HTR-8/SVneo (cell line): ENCODE measurements around the gene PRR16.
A peak's percentile ranks its signal among the peaks of the same experiment; 100 is the strongest.

ENCODE experiments used
- DNase-seq: peaks from one replicate; pipeline ENCODE4 v3.0.0; 2011; ENCODE audit warnings: low spot score, mixed read lengths; ENCODE audit not compliant: insufficient read length
- FAIRE-seq: peaks from 2 replicates; lab custom pipeline; 2011; peaks lifted over from hg19 to GRCh38; lab: Jason Lieb, UNC

The PRR16 gene

GRCh38 chr5:120461251-120461650 is 2.8 kb upstream of the PRR16 start:
- FAIRE-seq (no peak), DNase-seq (no peak)

DNA sequence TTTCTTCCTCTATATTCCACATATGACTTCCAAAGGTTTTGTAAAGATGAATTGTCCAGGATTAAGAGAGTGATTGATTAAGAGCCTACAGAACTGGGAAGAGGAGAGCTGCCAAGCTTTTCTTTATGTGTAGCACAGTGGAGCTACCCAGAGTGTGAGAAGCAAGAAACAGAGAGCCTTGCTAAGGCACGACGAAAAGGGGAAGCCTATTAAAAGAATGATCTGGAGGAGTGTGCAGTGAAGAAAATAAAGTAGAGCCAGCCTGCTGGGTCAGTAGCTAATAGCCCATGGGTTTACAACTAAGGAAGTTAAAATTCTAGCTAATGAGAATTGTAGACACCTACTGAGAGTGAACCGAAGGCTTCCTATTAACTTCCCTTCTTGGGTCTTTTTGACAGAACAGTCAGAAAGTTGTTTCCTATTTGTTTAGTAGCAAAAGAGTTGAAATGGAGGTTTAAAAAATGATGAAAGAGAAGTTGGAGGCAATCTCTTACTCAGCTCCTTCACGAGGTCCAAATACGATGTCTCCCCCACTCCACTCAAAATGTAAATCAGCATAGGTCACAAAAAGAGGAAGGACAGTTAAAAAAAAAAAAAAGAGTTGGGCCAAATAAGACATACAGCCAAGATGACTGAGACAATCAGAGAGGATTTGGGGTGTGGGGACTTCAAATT is 957 bp upstream of the PRR16 start:
- FAIRE-seq (no peak), DNase-seq (no peak)

DNA sequence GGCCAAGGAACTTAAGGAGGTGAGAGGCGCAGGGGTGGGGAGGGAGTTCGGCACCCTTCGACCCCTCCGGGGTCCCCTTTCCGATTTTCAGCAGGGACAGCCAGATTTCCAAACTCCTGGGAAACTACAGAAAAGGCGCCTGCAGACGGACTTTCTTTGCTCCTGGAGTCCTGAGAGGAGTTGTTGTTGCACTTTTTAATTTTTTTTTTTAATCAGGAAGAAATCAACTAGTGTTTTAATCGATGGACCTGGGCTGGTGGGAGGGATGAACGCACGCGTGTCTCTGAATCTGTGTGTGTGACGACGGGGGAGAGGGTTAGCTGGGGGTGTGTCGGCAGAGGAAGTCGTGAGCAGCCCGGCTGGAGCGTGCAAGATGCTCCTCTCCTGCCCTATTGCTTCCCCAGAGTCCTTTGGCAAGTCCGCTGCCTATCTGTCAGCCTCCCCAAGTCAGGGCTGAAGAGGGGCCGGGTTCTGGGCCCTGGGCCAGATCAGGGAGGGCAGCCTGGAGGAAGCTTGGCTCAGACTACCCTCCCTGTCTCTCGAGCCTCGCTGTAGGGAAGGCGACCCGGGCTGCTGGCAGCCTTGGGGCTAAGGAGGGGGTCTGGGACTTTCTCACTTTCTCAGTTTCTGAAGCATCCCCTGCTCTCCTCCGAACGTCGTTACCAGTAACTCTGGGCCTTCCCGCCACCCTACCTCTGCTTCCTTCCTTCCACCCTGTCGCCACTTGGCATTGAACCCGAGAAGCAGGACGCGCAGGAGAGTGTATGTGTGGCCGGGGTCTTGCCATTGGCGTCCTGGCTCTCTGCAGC is 731 bp downstream of the PRR16 start:
- peak; percentile 52 for FAIRE-seq

DNA sequence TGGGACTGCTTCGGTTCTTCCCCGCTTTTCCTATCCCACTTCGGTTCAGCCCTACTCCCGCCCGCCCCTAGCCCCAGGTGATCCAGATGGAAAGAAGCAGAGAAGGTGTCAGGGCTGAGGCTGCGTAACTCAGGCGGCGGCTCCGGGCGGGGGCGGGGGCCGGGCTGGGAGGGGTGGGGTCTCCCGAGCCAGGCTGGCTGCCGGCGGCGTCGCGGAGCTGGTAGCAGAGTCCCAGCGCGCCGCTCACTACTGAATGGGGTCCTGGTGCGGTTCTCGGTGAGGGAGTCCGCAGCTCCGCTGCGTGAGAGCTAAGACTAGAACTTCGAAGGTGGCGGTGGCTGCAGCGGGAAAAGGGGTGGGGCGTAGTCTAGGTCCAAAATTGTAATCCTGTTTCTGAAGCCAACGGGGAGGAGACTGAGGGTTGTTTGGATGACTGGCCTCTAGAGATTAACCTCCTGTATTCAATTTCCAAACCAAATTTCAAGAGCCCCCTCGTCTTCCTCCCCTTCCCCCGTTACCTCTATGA is 1.4 kb downstream of the PRR16 start:
- DNase-seq, result peak; percentile 23
- no peak for FAIRE-seq

More for the DNA sequence above, 731 bp downstream of the PRR16 start:
- peak; percentile 37 for DNase-seq

DNA sequence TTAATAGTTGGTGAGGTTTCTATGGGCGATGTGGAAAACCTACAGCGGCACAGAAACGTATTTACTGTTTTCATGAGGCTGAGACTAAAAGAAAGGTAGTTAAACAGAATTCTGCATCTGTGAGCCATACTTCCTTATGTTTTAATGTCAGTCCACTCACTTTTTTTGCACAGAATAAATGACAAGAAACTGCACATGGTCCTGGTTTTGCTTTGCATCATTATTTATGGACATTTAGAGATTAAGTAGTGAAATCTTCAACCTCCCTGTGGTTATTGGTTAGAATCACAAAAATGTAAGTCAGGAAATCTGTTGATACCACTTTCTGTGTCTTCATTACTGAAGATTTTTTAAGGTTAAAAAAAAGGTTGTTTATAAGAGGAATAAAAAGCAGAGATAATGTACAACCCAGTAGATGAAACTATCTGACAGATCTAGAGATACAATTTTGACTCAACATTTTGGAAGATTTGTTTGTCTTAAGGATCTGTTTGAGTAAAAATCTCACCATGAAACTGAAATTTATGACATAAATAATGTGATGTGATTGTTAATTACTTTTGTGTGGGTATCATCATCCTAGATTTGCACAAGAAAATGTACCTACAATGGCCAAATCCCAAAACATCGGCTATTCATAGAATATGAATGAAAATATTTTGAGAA is 2.4 kb downstream of the PRR16 start:
- FAIRE-seq (no peak), DNase-seq (no peak)

DNA sequence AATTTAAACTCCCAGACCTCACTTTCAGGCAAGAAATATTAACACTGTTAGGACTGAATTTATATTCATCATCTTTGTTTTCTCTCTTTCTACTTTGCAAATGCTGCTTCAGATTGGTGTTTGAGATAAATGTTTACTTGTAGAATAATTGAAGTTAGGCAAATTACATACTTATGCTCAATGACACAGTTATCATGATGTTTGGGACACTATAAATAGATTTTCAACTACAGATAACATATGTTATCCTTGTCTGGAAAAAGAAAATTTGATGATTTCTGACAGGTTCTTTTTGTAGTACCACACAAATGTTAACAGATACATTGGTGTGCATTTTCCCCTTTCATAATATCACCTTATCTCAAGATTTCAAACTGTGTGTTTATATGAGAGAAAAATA is 7.9 kb downstream of the PRR16 start:
- DNase-seq, result no peak
- FAIRE-seq, result no peak

- no peak for FAIRE-seq
Measured at GRCh38 chr5:120472911-120473310, 8.8 kb downstream of the PRR16 start.

GRCh38 chr5:120473332-120473731 is 9.2 kb downstream of the PRR16 start:
- DNase-seq (no peak), FAIRE-seq (no peak)

More at GRCh38 chr5:120472911-120473310, 8.8 kb downstream of the PRR16 start:
- DNase-seq, result no peak

- DNase-seq (no peak), FAIRE-seq (no peak)
Measured at GRCh38 chr5:120476063-120476462, 12.0 kb downstream of the PRR16 start.

DNA sequence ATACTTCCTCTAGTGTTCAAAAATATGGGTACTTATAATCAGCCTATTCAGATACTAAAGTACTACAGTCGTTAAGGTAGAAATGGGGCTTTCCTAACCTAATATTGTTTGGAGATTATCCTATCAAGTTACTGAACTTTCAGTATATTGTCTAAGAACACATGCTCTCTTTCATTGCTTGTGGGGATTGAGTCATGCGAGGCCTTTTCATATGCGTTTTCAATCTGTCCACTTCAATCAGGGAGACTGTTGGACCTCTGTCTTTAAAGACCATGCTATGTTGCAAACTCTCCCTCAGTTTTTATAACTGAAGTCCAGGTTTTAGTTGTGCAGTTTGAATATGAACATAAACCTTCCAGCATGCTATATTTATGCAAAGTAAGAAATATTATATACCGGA is 15.0 kb downstream of the PRR16 start:
- DNase-seq, result peak; percentile 5
- FAIRE-seq, result no peak

GRCh38 chr5:120499876-120500563 is 35.9 kb downstream of the PRR16 start:
- FAIRE-seq (no peak), DNase-seq (no peak)

- FAIRE-seq (no peak), DNase-seq (no peak)
Measured at GRCh38 chr5:120502531-120502930, 38.4 kb downstream of the PRR16 start.

DNA sequence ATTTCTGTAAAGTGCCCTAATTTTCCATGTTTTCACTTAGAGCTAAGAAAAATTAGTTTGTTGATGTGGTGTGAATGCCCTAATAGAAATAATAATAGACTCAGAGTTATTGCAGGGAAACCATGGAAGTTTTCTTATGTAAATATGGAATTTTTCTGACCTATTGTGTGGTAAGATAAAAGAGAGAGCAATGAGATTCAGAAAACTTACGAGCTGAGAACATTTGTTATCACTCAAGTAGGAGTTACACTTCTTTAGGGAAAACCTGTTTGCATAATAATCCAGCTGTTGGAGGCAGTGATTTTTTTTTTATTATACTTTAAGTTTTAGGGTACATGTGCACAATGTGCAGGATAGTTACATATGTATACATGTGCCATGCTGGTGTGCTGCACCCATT is 39.2 kb downstream of the PRR16 start:
- FAIRE-seq (no peak), DNase-seq (no peak)

GRCh38 chr5:120504057-120504456 is 40.0 kb downstream of the PRR16 start:
- no peak for DNase-seq
- no peak for FAIRE-seq

GRCh38 chr5:120507197-120507596 is 43.1 kb downstream of the PRR16 start:
- no peak for DNase-seq
- no peak for FAIRE-seq

DNA sequence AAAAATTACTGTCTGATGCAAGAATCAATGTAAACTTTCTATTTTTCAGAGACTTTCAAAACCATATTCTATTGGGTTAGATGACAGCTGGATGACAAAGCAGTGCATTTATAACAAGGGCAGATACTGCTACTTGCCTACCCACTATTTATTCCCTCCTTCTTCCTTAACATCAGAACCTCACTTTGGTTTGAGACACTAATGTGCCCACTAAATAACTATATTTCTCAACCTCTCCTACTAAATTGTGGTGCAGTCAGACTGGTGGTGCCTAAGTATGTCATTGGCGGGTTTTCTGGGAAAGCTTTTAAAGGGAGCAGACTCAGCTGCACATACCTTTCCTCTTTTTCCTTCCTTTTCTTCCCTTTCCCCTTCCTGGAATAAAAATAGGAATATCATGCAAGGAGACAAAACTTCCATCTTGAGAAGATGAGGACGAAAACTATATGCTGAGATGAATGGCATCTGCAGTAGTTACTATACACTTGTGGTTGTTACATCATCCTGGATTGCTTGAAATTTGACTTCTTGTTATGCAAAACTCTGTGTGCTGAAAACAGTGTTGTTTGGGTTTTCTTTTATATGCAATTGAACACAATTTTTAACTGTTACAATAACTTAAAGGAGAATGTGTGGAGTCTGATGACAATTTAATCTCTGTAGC is 43.8 kb downstream of the PRR16 start:
- DNase-seq (no peak), FAIRE-seq (no peak)

GRCh38 chr5:120509053-120509452 is 45.0 kb downstream of the PRR16 start:
- no peak for DNase-seq
- FAIRE-seq, result no peak

- no peak for DNase-seq
Measured at GRCh38 chr5:120510098-120510637, 46.1 kb downstream of the PRR16 start.

GRCh38 chr5:120510994-120511686 is 47.0 kb downstream of the PRR16 start:
- no peak for FAIRE-seq
- no peak for DNase-seq

More at GRCh38 chr5:120510098-120510637, 46.1 kb downstream of the PRR16 start:
- no peak for FAIRE-seq
